ENCODE measurements around the gene CEP131. TPM values are rescaled to one million over a fixed set of nuclear protein-coding genes. Genes with fewer than 3 reads are reported as not detected.

The CEP131 gene
- total and polyA plus RNA-seq, 2 of the 8 experiments (the other 6 are each of a cell fraction or from before 2014, with no cell fraction given), result 5.9 to 23.2 TPM

DNA sequence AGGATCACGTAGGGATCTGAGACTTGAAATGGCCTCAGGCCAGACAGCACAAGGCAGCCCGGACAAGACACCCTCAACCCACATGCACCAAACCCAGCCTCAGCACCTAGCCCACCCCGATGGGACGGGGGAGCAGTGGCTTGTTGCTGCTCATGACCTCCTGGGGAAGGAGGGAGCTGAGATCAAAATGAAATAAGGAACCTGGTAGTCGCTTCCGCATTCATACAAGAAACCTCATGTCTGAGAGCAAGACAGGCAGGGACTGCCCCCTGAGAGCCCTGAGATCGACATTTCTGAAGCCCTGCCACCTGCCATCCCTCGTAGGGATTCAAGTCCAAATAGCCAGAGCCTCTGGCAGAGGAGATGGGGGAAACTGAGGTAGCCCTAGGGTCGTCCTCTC, 5.7 kb upstream of the CEP131 start:
- no peak overlapping the region for H4K91ac ChIP-seq (replicated peaks; ENCODE audit: insufficient read length, low read length)
- no peak overlapping the region for H3K4me2 ChIP-seq (ENCODE audit: insufficient read depth in 1 of 2, low read depth in 2 of 2, low read length in 2 of 2)
- H2BK5ac ChIP-seq (ENCODE audit: low read depth, low read length), result no peak overlapping the region
- H3K23me2 ChIP-seq (ENCODE audit: low read depth, low read length), result peaks cover 3% of the 10 kb centered on the region; the same call in 1 of the 2 replicates
- no peak overlapping the region for H3K56ac ChIP-seq (replicated peaks; ENCODE audit: insufficient read length, low read depth, low read length)
- 85% methylated on average over 8 of the region's 9 CpGs; no CpG with 5 or more reads in 1 of the 2 experiments for WGBS, 2 experiments (ENCODE audit: extremely low coverage in 1 of 2, insufficient coverage in 1 of 2, insufficient read length in 1 of 2, insufficient replicate concordance in 2 of 2, low coverage in 1 of 2, low lambda C conversion rate in 2 of 2, missing lambda C conversion rate in 1 of 2)
- ChIA-PET POLR2A (ENCODE audit: partially characterized antibody) (interaction anchor here (0.6 to 1.7 kb wide), 3 partner anchors 9 to 481 kb away, joined by 3 read pairs; no protein-coding TSS in a partner anchor), CTCF (ENCODE audit: partially characterized antibody) (interaction anchor here (0.7 kb wide), 1 partner anchor 8 kb away, joined by 3 read pairs; no protein-coding TSS in a partner anchor)
- H3K9ac ChIP-seq (replicated peaks in 1 of 4; ENCODE audit: extremely low read depth in 1 of 4, low read depth in 3 of 4, low read length in 3 of 4), result no peak overlapping the region
- no peak overlapping the region for H3K14ac ChIP-seq (ENCODE audit: insufficient read length)
- H4K20me1 ChIP-seq (replicated peaks in 1 of 2; ENCODE audit: control insufficient read depth in 1 of 2, insufficient read depth in 2 of 2, low read length in 2 of 2), result peaks cover 0 to 8% of the 10 kb centered on the region in 2 experiments
- no peak overlapping the region for H3K27ac ChIP-seq (ENCODE audit: low read depth, low read length)
- H3K23ac ChIP-seq (ENCODE audit: insufficient read length), result no peak overlapping the region
- no peak overlapping the region for H3K18ac ChIP-seq (ENCODE audit: extremely low read depth, low read length)
- no peaks in the 10 kb centered on the region; a peak in 1 of 4 replicates for H3K9me3 ChIP-seq (ENCODE audit: insufficient read depth in 2 of 2, low read depth in 1 of 2, low read length in 1 of 2)
- H3K4me1 ChIP-seq (replicated peaks in 1 of 4; ENCODE audit: control insufficient read depth in 3 of 4, insufficient read depth in 4 of 4, low read length in 3 of 4), result no peaks in the 10 kb centered on the region; a peak in 1 of 7 replicates
- no peak overlapping the region for H2BK15ac ChIP-seq (ENCODE audit: low read length)
- no peak overlapping the region for H2AK5ac ChIP-seq (ENCODE audit: low read depth, low read length)
- no peak for DNase-seq (ENCODE audit: low read depth in 1 of 2, low spot score in 2 of 2)
- H4K8ac ChIP-seq (ENCODE audit: extremely low read depth, insufficient read depth, low read length), result no peak overlapping the region
- H3K4ac ChIP-seq (replicated peaks; ENCODE audit: insufficient read length, low read depth, low read length), result no peak overlapping the region
- no peak overlapping the region for H3K4me3 ChIP-seq (ENCODE audit: extremely low read depth in 1 of 4, insufficient read depth in 2 of 4, low read depth in 3 of 4, low read length in 4 of 4)
- no peak overlapping the region for H2AFZ ChIP-seq (ENCODE audit: low read length)
- H3K79me2 ChIP-seq (ENCODE audit: control insufficient read depth in 1 of 2, insufficient read depth in 2 of 2, low read length in 2 of 2), result no peaks in the 10 kb centered on the region
- H4K5ac ChIP-seq (ENCODE audit: insufficient read length, low read depth, low read length), result no peak overlapping the region
- peaks cover 0 to 18% (median 4%) of the 10 kb centered on the region in 4 experiments; a peak in 5 of 8 replicates for H3K36me3 ChIP-seq (ENCODE audit: control insufficient read depth in 2 of 4, insufficient read depth in 4 of 4, low read length in 3 of 4)
- no peak overlapping the region for H2BK120ac ChIP-seq (replicated peaks; ENCODE audit: low read depth, low read length)
- no peaks in the 10 kb centered on the region for H3K79me1 ChIP-seq (ENCODE audit: low read depth, low read length)
- FAIRE-seq, result no peak
- H3K27me3 ChIP-seq (replicated peaks in 1 of 4; ENCODE audit: control insufficient read depth in 3 of 4, extremely low read depth in 1 of 4, insufficient read depth in 3 of 4, low read length in 3 of 4), result peaks cover 0 to 2% (median 0%) of the 10 kb centered on the region in 4 experiments; a peak in 2 of 7 replicates
- H2BK12ac ChIP-seq (ENCODE audit: low read depth, low read length), result no peak overlapping the region
- H2BK20ac ChIP-seq (ENCODE audit: low read length), result no peak overlapping the region
- TF ChIP-seq JUND (IDR thresholded peaks at IDR 0.05; ENCODE audit: low read length) (no peak), RNF2 (IDR thresholded peaks at IDR 0.05; ENCODE audit: borderline replicate concordance, low read depth, low read length, missing control alignments, poor library complexity, severe bottlenecking) (no peak), SP4 (IDR thresholded peaks at IDR 0.05; ENCODE audit: low read length) (no peak), TAF1 (IDR thresholded peaks at IDR 0.05; ENCODE audit: low read depth, low read length) (no peak)
- TF ChIP-seq, protein P1, sequence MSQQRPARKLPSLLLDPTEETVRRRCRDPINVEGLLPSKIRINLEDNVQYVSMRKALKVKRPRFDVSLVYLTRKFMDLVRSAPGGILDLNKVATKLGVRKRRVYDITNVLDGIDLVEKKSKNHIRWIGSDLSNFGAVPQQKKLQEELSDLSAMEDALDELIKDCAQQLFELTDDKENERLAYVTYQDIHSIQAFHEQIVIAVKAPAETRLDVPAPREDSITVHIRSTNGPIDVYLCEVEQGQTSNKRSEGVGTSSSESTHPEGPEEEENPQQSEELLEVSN (IDR thresholded peaks at IDR 0.05), result no peak

All from H1 (cell line).